Erythroblast (primary cell): ENCODE results near the gene CSF1R.

Experiments
- GATA1 ChIP-seq: IDR thresholded peaks from 2 replicates; pipeline ENCODE4 v1.6.1; 2011; ENCODE audit warnings: low read depth, mild to moderate bottlenecking, control low read depth, low read length, moderate library complexity
- POLR2A ChIP-seq: IDR thresholded peaks from 2 replicates; pipeline ENCODE4 v1.6.1; 2011; ENCODE audit warnings: mild to moderate bottlenecking, low read length

GRCh38 chr5:150060471-150060870 lies 25.9 kb downstream of the CSF1R start:
- TF ChIP-seq POLR2A (no peak), GATA1 (no peak)
